IPS-NIHi7 (cell line): ENCODE data around the gene MS4A5.
A peak's percentile ranks its signal among the peaks of the same experiment; 100 is the strongest.

ENCODE experiments used
- DNase-seq: peaks from one replicate; pipeline ENCODE4 v3.0.0; 2012; ENCODE audit warnings: mixed read lengths; ENCODE audit errors: extremely low spot score

MS4A5 gene

GRCh38 chr11:60482361-60482760 lies 53.0 kb downstream of the MS4A5 start:
- DNase-seq, result no peak

- DNase-seq, result peak; percentile 68
These were observed 56.6 kb downstream of the MS4A5 start for GRCh38 chr11:60485987-60486386.

GRCh38 chr11:60492488-60493009 lies 63.2 kb downstream of the MS4A5 start, which contains the start of gene MS4A12:
TSS of gene MS4A12 (plus strand) at chr11:60492778. CDS start at chr11:60497319, 4,541 bp downstream.
- no peak for DNase-seq

GRCh38 chr11:60493454-60493853 lies 64.1 kb downstream of the MS4A5 start:
- no peak for DNase-seq
